B cell (primary cell): ENCODE results near the gene PLCL1. TPM values are rescaled to one million over a fixed set of nuclear protein-coding genes. Genes with fewer than 3 reads are reported as not detected.

Experiments
- ATAC-seq: fragments of 200-7000 bp; cut with Tn5 transposase; one replicate; pipeline ENCODE4 v1.10.0; 2021; ENCODE audit warnings: low read depth, mild to moderate bottlenecking, moderate number of reproducible peaks, moderate library complexity
- CTCF ChIA-PET: fragments of 350-600 bp; sonication (Branson Sonifier 250); formaldehyde crosslinking; loops from one replicate; lab custom pipeline; 2021; ENCODE audit warnings: antibody characterized with exemption, inconsistent platforms; lab: Charles Lee
- POLR2A ChIA-PET: fragments of 350-600 bp; sonication (Branson Sonifier 250); formaldehyde crosslinking; loops from one replicate; lab custom pipeline; 2021; ENCODE audit warnings: antibody characterized with exemption; lab: Charles Lee
- DNase-seq: peaks from one replicate; pipeline ENCODE4 v3.0.0; 2013
- H2AFZ ChIP-seq: 2 replicates; pipeline ENCODE4 v1.6.1; 2012; ENCODE audit warnings: mild to moderate bottlenecking, low read depth, low read length; ENCODE audit not compliant: insufficient read depth, poor library complexity, severe bottlenecking
- H3K27ac ChIP-seq, 2 donors: 1 replicate in 1 of 2; 2 replicates in 1 of 2; pipeline ENCODE4 v1.5.1; 2012 to 2013; ENCODE audit warnings: low read length in 2 of 2, mild to moderate bottlenecking in 2 of 2, moderate library complexity in 1 of 2
- H3K27me3 ChIP-seq, 4 experiments: fragments of 200-600 bp in 1 of 4; sonication (generic) in 1 of 4; replicated peaks in 1 of 4; 1 replicate in 2 of 4; 2 replicates in 2 of 4; pipeline versions ENCODE4 v1.6.1 to v1.7.0; 2013 to 2016; ENCODE audit warnings: low read length in 3 of 4, mild to moderate bottlenecking in 2 of 4, mixed read lengths in 1 of 4, moderate library complexity in 1 of 4; ENCODE audit not compliant: insufficient read depth in 4 of 4, control insufficient read depth in 3 of 4; ENCODE audit errors: control extremely low read depth in 1 of 4
- H3K36me3 ChIP-seq, 2 experiments: replicated peaks in 1 of 2; 1 replicate in 1 of 2; 2 replicates in 1 of 2; pipeline versions ENCODE4 v1.6.1 to v1.7.1; 2013; ENCODE audit warnings: low read length in 1 of 2; ENCODE audit not compliant: insufficient read depth in 2 of 2, control insufficient read depth in 1 of 2; ENCODE audit errors: control extremely low read depth in 1 of 2, extremely low read depth in 1 of 2
- H3K4me1 ChIP-seq, 2 donors: fragments of 200-600 bp in 1 of 2; sonication (generic) in 1 of 2; 1 replicate in 1 of 2; 2 replicates in 1 of 2; pipeline versions ENCODE4 v1.5.1 to v1.6.1; 2013 to 2017; ENCODE audit warnings: low read length in 2 of 2; ENCODE audit not compliant: control insufficient read depth in 2 of 2, insufficient read depth in 2 of 2
- H3K4me2 ChIP-seq: replicated peaks from 2 replicates; pipeline ENCODE3; 2012; ENCODE audit warnings: mild to moderate bottlenecking, low read depth, low read length; ENCODE audit not compliant: poor library complexity, severe bottlenecking
- H3K4me3 ChIP-seq, 5 experiments: fragments of 200-600 bp in 1 of 5; sonication (generic) in 1 of 5; 1 replicate in 3 of 5; 2 replicates in 2 of 5; pipeline versions ENCODE4 v1.5.1 to v1.7.0; 2011 to 2016; ENCODE audit warnings: low read length in 4 of 5, mild to moderate bottlenecking in 4 of 5, low read depth in 2 of 5, control low read depth in 1 of 5, moderate library complexity in 1 of 5; ENCODE audit not compliant: insufficient read depth in 1 of 5; ENCODE audit errors: control extremely low read depth in 1 of 5, extremely low read depth in 1 of 5
- H3K79me2 ChIP-seq: fragments of 200-600 bp; sonication (generic); one replicate; pipeline ENCODE4 v1.6.0; 2016; ENCODE audit warnings: low read length; ENCODE audit not compliant: control insufficient read depth, insufficient read depth
- H3K9ac ChIP-seq: fragments of 200-600 bp; sonication (generic); 2 replicates; pipeline ENCODE4 v1.6.1; 2017; ENCODE audit warnings: mild to moderate bottlenecking, low read length, moderate library complexity
- H3K9me3 ChIP-seq, 3 donors: one replicate each; pipeline versions ENCODE4 v1.6.1 to v1.7.1; 2013; ENCODE audit warnings: low read length in 2 of 3; ENCODE audit not compliant: control insufficient read depth in 2 of 3, insufficient read depth in 1 of 3; ENCODE audit errors: control extremely low read depth in 1 of 3
- H4K20me1 ChIP-seq: 2 replicates; pipeline ENCODE4 v1.6.0; 2012; ENCODE audit warnings: mild to moderate bottlenecking, low read length; ENCODE audit not compliant: insufficient read depth, control insufficient read depth, poor library complexity, severe bottlenecking
- H3K27ac Mint-ChIP-seq: one replicate; pipeline ENCODE4 v1.8.0; 2021; ENCODE audit warnings: mixed read lengths
- H3K27me3 Mint-ChIP-seq: one replicate; pipeline ENCODE4 v1.8.0; 2021; ENCODE audit warnings: mixed read lengths
- H3K4me1 Mint-ChIP-seq: one replicate; pipeline ENCODE4 v1.8.0; 2021; ENCODE audit warnings: mixed read lengths
- H3K4me3 Mint-ChIP-seq: one replicate; pipeline ENCODE4 v1.8.0; 2021; ENCODE audit warnings: mixed read lengths
- H3K9me3 Mint-ChIP-seq: one replicate; pipeline ENCODE4 v1.8.0; 2022; ENCODE audit warnings: mixed read lengths; ENCODE audit not compliant: insufficient read depth
- CTCF ChIP-seq: fragments of 200-600 bp; IDR thresholded peaks from one replicate; pipeline ENCODE4 v1.8.0; 2022; ENCODE audit warnings: antibody characterized with exemption, mild to moderate bottlenecking
- EZH2 ChIP-seq: IDR thresholded peaks from 2 replicates; pipeline ENCODE4 v1.6.1; 2012; ENCODE audit warnings: borderline replicate concordance, low read depth, mild to moderate bottlenecking, moderate library complexity, low read length; ENCODE audit not compliant: insufficient read depth, poor library complexity, severe bottlenecking
- WGBS: methylation state at CpG from one replicate; pipeline ENCODE4 v1.1.5; 2013; ENCODE audit warnings: missing lambda C conversion rate; ENCODE audit not compliant: insufficient coverage; 5-methylcytosine and 5-hydroxymethylcytosine counted together
- intact Hi-C: fragments of 100-400 bp; cut with micrococcal nuclease; formaldehyde crosslinking; loops from one replicate; pipeline ENCODE4 v1.10.0; 2022
- polyA plus RNA-seq: library from polyadenylated mRNA; depleted of rRNA; stranded (reverse); fragments of >200 nt; gene quantifications from 2 replicates; pipeline ENCODE4 v1.2.3, GENCODE V29; 2012
- total RNA-seq, 2 donors: library from RNA; stranded (reverse); fragments of 120-200 nt in 1 of 2; gene quantifications; 1 replicate in 1 of 2; 2 replicates in 1 of 2; pipeline versions ENCODE4 v1.2.3 to v1.2.4, GENCODE V29; 2013 to 2022

The PLCL1 gene
- total and polyA plus RNA-seq, 2 donors (not counting 1 experiment from before 2014, with no cell fraction given) = 0.07 to 0.25 TPM

DNA sequence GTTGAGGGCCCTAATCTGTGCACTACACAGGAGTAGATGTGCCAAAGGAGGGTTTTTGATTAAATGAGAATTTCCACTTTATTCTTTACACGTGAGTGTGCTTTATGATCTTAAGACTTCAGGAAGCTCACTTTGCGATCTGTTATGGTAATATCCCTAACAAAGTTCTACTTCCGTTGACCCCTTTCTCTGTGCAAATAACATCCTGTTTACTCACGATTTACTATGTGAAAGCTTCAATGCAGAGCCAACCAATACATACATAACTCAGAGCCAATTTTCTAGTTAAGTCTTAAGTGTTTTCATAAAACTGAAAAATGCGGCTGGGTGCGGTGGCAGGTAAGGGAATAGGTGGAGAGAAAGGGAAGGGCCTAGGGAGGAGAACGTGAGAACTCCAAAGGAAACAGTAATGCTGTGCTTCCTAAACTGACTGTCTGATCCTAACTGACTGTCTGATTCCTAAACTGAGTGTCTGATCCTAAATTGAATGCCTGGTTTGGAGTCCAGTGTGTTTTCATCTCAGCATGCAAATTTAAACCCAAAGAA lies 87.6 kb downstream of the PLCL1 start:
- no peaks in the 10 kb centered on the region for H3K79me2 ChIP-seq

More for the DNA sequence above, 87.6 kb downstream of the PLCL1 start:
- no peaks in the 10 kb centered on the region for H3K4me1 ChIP-seq
- Mint-ChIP-seq H3K4me1 (no peaks in the 10 kb centered on the region), H3K4me3 (no peak overlapping the region), H3K27me3 (no peaks in the 10 kb centered on the region), H3K27ac (no peak overlapping the region), H3K9me3 (no peaks in the 10 kb centered on the region)
- WGBS = 90% methylated on average over 3 of the region's 7 CpGs
- no peak overlapping the region for H3K9ac ChIP-seq
- H3K4me3 ChIP-seq = no peak overlapping the region
- no peaks in the 10 kb centered on the region for H3K27me3 ChIP-seq
- ATAC-seq (no peak), DNase-seq (no peak)
- H4K20me1 ChIP-seq = no peaks in the 10 kb centered on the region
- H2AFZ ChIP-seq = no peak overlapping the region
- ChIA-PET CTCF (no interaction called here), POLR2A (no interaction called here)
- H3K4me2 ChIP-seq = no peak overlapping the region
- intact Hi-C loops = no loop called here
- TF ChIP-seq EZH2 = no peak
- TF ChIP-seq CTCF = no peak
- no peaks in the 10 kb centered on the region for H3K36me3 ChIP-seq
- no peak overlapping the region for H3K27ac ChIP-seq
- H3K9me3 ChIP-seq = no peaks in the 10 kb centered on the region
